Mesenchymal stem cell (in vitro differentiated cells and primary cell): Measurements from ENCODE around the gene ARHGAP18.

ENCODE experiments used
- DNase-seq: peaks from one replicate; pipeline ENCODE4 v3.0.0-alpha.2; 2013
- H2AFZ ChIP-seq: one replicate; pipeline ENCODE4 v1.6.1; 2013; ENCODE audit warnings: low read depth, mild to moderate bottlenecking, control low read depth, inconsistent platforms, low read length, moderate library complexity
- H2AK5ac ChIP-seq: 2 replicates; pipeline ENCODE4 v1.6.1; 2013; ENCODE audit warnings: low read length, moderate library complexity, mild to moderate bottlenecking, inconsistent platforms; ENCODE audit not compliant: severe bottlenecking
- H2BK120ac ChIP-seq: one replicate; pipeline ENCODE4 v1.6.1; 2013; ENCODE audit warnings: low read depth, mild to moderate bottlenecking, inconsistent platforms, low read length, moderate library complexity
- H2BK12ac ChIP-seq, 2 experiments: one replicate each; pipeline ENCODE4 v1.6.1; 2013; ENCODE audit warnings: inconsistent platforms in 2 of 2, low read length in 2 of 2, mild to moderate bottlenecking in 2 of 2, moderate library complexity in 2 of 2, control low read depth in 1 of 2
- H2BK15ac ChIP-seq: one replicate; pipeline ENCODE4 v1.6.1; 2013; ENCODE audit warnings: mild to moderate bottlenecking, low read depth, inconsistent platforms; ENCODE audit not compliant: poor library complexity, severe bottlenecking
- H2BK5ac ChIP-seq: 2 replicates; pipeline ENCODE4 v1.6.1; 2013; ENCODE audit warnings: low read depth, mild to moderate bottlenecking, low read length, control low read depth, inconsistent platforms; ENCODE audit not compliant: poor library complexity, severe bottlenecking
- H3K14ac ChIP-seq, 2 experiments: one replicate each; pipeline ENCODE4 v1.6.1; 2013; ENCODE audit warnings: inconsistent platforms in 2 of 2, low read length in 2 of 2, control low read depth in 1 of 2, mild to moderate bottlenecking in 1 of 2, moderate library complexity in 1 of 2
- H3K18ac ChIP-seq, 2 experiments: one replicate each; pipeline ENCODE4 v1.6.1; 2013; ENCODE audit warnings: inconsistent platforms in 2 of 2, low read length in 2 of 2, control low read depth in 1 of 2, low read depth in 1 of 2, mild to moderate bottlenecking in 1 of 2
- H3K23ac ChIP-seq, 2 experiments: one replicate each; pipeline ENCODE4 v1.6.1; 2013; ENCODE audit warnings: inconsistent platforms in 2 of 2, low read length in 2 of 2, mild to moderate bottlenecking in 2 of 2, moderate library complexity in 2 of 2, control low read depth in 1 of 2
- H3K27ac ChIP-seq: 2 replicates; pipeline ENCODE4 v1.5.1; 2013; ENCODE audit warnings: mild to moderate bottlenecking, moderate library complexity, low read length, control low read depth, inconsistent platforms; ENCODE audit not compliant: poor library complexity, severe bottlenecking
- H3K27me3 ChIP-seq, 2 experiments: 2 replicates each; pipeline versions ENCODE4 v1.6.1 to v1.7.0; 2013; ENCODE audit warnings: low read length in 2 of 2, mild to moderate bottlenecking in 2 of 2, moderate library complexity in 2 of 2, control low read depth in 1 of 2, inconsistent platforms in 1 of 2; ENCODE audit not compliant: control insufficient read depth in 1 of 2, insufficient read depth in 1 of 2
- H3K36me3 ChIP-seq, 2 experiments: 2 replicates each; pipeline versions ENCODE4 v1.6.1 to v1.7.0; 2013; ENCODE audit warnings: low read length in 2 of 2, control low read depth in 1 of 2, inconsistent platforms in 1 of 2, low read depth in 1 of 2, mild to moderate bottlenecking in 1 of 2; ENCODE audit not compliant: insufficient read depth in 2 of 2, control insufficient read depth in 1 of 2
- H3K4ac ChIP-seq, 2 experiments: one replicate each; pipeline ENCODE4 v1.6.1; 2013; ENCODE audit warnings: inconsistent platforms in 2 of 2, low read length in 2 of 2, mild to moderate bottlenecking in 2 of 2, moderate library complexity in 2 of 2, control low read depth in 1 of 2, low read depth in 1 of 2
- H3K4me1 ChIP-seq: 2 replicates; pipeline ENCODE4 v1.6.1; 2013; ENCODE audit warnings: low read depth, low read length, control low read depth; ENCODE audit not compliant: control insufficient read depth, insufficient read depth
- H3K4me2 ChIP-seq: 2 replicates; pipeline ENCODE4 v1.6.1; 2013; ENCODE audit warnings: low read length, mild to moderate bottlenecking, inconsistent platforms; ENCODE audit not compliant: poor library complexity, severe bottlenecking
- H3K4me3 ChIP-seq, 2 experiments: 2 replicates each; pipeline versions ENCODE4 v1.5.1 to v1.7.0; 2013; ENCODE audit warnings: low read length in 2 of 2, mild to moderate bottlenecking in 2 of 2, control low read depth in 1 of 2, low read depth in 1 of 2; ENCODE audit not compliant: insufficient read depth in 1 of 2
- H3K79me1 ChIP-seq: replicated peaks from 2 replicates; pipeline ENCODE4 v1.6.1; 2013; ENCODE audit warnings: mild to moderate bottlenecking, control low read depth, low read length, inconsistent platforms; ENCODE audit not compliant: poor library complexity, severe bottlenecking
- H3K9ac ChIP-seq: 2 replicates; pipeline ENCODE4 v1.7.0; 2013; ENCODE audit warnings: mild to moderate bottlenecking, low read length, moderate library complexity
- H3K9me3 ChIP-seq: 2 replicates; pipeline ENCODE4 v1.7.0; 2013; ENCODE audit warnings: mild to moderate bottlenecking, low read length; ENCODE audit not compliant: control insufficient read depth
- H4K8ac ChIP-seq: one replicate; pipeline ENCODE4 v1.6.1; 2013; ENCODE audit warnings: inconsistent platforms, mild to moderate bottlenecking, low read length, moderate library complexity
- H4K91ac ChIP-seq: one replicate; pipeline ENCODE4 v1.6.1; 2013; ENCODE audit warnings: mild to moderate bottlenecking, low read length, inconsistent platforms
- WGBS: methylation state at CpG from one replicate; pipeline ENCODE4 v1.1.7; 2013; ENCODE audit warnings: mixed read lengths; 5-methylcytosine and 5-hydroxymethylcytosine counted together

ARHGAP18 gene

DNA sequence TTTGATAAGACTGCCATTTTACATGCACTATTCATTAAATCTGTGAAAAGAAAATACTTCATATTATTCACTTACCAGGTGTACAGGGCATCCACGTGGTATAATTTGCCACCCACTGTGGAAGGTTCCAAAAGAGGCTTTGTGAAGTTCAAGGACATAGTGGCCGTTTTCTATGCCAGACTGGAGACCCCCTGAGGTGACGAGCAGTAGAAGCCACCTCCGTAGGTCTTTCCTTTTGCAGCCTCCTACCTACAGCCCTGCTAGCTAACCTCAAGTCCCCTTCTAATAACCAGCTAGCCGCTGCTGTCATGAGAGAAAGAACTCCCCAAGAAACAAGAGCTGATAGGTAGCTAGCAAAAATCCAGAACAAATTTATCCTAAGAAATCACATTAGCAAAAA, 110.5 kb downstream of the ARHGAP18 start:
- Histone ChIP-seq H3K18ac (no peak overlapping the region), H3K4me1 (peaks cover 8% of the 10 kb centered on the region), H3K27me3 (no peaks in the 10 kb centered on the region), H4K8ac (peak overlapping the region; percentile 62), H3K4me2 (no peak overlapping the region), H2BK12ac (no peak overlapping the region), H4K91ac (no peak overlapping the region), H2AFZ (no peak overlapping the region), H3K9ac (no peak overlapping the region), H2BK15ac (no peak overlapping the region), H3K27ac (peak overlapping the region; percentile 23), H3K79me1 (peaks cover 18% of the 10 kb centered on the region), H3K4ac (no peak overlapping the region), H3K23ac (no peak overlapping the region), H2BK120ac (no peak overlapping the region), H2BK5ac (peak overlapping the region; percentile 31), H3K9me3 (no peaks in the 10 kb centered on the region), H2AK5ac (peak overlapping the region; percentile 89), H3K14ac (no peak overlapping the region), H3K4me3 (no peak overlapping the region), H3K36me3 (peaks cover 7 to 42% of the 10 kb centered on the region in 2 experiments)
- 68% methylated on average over 4 of the region's 5 CpGs for WGBS
- no peak for DNase-seq

DNA sequence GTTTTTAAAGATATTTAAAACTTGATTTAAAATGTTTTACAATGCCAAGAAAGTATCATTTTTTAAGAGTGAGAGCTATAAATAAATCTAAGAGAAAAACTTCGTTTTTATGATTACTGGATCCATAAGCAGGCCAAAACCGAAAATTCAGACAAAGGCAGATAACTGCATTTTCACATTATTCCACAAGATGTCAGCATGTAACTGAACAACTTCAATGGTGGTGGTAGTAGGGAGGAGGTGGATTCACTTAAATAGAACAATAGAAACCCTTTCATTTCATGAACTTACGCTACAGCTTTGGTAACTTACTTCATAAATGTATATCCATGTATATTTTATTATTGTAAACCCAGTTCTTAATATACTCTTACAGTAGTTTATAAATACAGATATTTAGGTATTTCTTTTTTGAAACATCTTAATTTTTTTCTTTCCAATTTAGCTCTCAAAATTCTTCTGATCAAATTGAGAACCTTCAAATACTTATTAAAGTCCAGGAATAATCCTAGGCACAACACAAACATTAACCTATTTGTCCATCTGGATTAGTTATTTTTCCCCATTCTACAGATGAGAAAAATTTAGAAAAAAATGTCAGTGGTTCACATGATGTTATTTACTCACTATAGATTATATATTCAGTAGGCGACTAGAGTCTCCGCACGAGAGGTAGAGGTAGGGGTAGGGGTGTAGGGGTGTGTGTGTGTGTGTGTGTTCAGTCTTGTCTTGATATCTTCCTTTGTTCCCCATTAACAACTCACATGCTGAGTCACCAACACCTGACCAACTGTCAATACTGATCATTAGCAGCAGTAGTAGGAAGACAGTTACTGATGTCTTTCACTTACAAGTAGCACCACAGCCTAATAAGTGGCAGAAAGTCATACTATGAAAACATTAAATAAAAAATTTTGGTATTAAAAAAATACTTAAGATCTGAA, 111.5 kb downstream of the ARHGAP18 start:
- H3K27me3 ChIP-seq, result no peaks in the 10 kb centered on the region
- peaks cover 7 to 43% of the 10 kb centered on the region in 2 experiments for H3K36me3 ChIP-seq
- H3K4me3 ChIP-seq, result no peak overlapping the region
- H2BK120ac ChIP-seq, result no peak overlapping the region
- no peak overlapping the region for H2BK15ac ChIP-seq
- H3K18ac ChIP-seq, result no peak overlapping the region
- no peaks in the 10 kb centered on the region for H3K9me3 ChIP-seq
- H2AFZ ChIP-seq, result no peak overlapping the region
- H3K4ac ChIP-seq, result no peak overlapping the region
- no peak overlapping the region for H2BK5ac ChIP-seq
- peak overlapping the region; percentile 16 for H3K27ac ChIP-seq
- no peak overlapping the region for H2BK12ac ChIP-seq
- no peak overlapping the region for H4K8ac ChIP-seq
- no CpG with 5 or more reads among the region's 6 CpGs for WGBS
- no peak overlapping the region for H3K4me2 ChIP-seq
- peaks cover 15% of the 10 kb centered on the region for H3K79me1 ChIP-seq
- H3K9ac ChIP-seq, result peak overlapping the region; percentile 61
- peaks cover 9% of the 10 kb centered on the region for H3K4me1 ChIP-seq
- H4K91ac ChIP-seq, result no peak overlapping the region
- H3K14ac ChIP-seq, result no peak overlapping the region
- no peak overlapping the region for H3K23ac ChIP-seq
- peak; percentile 80 for DNase-seq
- no peak overlapping the region for H2AK5ac ChIP-seq

DNA sequence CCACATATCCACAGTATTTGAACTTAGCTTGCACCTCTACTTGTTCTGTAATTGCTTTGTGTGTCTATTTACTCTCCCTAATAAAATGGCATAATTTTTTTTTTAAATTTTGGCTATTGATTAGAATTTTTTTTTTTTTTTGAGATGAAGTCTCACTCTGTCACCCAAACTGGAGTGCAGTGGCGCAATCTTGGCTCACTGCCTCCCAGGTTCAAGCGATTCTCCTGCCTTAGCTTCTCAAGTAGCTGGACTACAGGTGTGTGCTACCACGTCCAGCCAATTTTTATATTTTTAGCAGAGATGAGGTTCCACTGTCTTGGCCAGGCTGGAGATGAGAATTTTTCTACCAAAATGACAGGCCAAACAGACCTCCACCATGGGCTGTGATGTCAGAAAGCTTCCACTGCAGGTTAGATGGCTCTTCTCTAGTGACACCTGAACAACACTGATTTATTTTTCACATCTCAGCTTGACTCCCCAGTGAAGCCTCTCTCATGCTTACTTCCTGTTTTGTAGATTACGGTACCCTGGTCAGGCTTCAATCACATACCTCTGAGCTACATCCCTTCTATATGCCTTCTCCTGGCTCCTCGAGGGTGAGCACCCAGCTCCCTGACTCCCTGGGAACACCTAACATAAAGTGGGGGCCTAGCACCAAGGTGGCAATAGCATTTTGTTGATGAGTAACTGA, 112.8 kb downstream of the ARHGAP18 start:
- peaks cover 12% of the 10 kb centered on the region for H3K4me1 ChIP-seq
- H2BK5ac ChIP-seq, result no peak overlapping the region

DNA sequence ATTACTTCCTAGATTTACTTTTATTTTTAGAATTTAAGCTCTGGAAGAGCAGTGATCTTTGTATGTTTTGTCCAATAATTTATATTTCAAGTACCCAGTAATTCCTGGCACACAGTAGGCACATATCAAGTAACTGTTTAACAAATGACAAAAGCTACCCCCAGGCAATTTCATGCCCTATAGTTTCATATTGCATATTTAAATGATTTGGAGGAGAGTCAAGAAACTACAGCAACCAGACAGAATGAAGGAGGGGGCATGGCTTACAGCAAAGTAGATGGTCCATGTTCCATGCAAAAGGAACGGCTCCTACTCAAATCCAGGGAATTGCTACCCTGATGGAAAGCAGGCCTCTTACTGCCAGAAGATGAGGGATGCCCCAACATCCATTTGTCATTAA, 113.5 kb downstream of the ARHGAP18 start:
- H2BK5ac ChIP-seq, result no peak overlapping the region
- no peak overlapping the region for H3K4ac ChIP-seq
- no peak overlapping the region for H3K4me2 ChIP-seq
- H3K23ac ChIP-seq, result no peak overlapping the region
- no peak overlapping the region for H2BK15ac ChIP-seq
- H2AFZ ChIP-seq, result no peak overlapping the region
- H3K36me3 ChIP-seq, result peaks cover 10 to 52% of the 10 kb centered on the region in 2 experiments
- peaks cover 12% of the 10 kb centered on the region for H3K4me1 ChIP-seq
- no peak overlapping the region for H4K8ac ChIP-seq
- H2BK12ac ChIP-seq, result no peak overlapping the region
- DNase-seq, result no peak
- no peak overlapping the region for H3K27ac ChIP-seq
- H2BK120ac ChIP-seq, result no peak overlapping the region
- H3K79me1 ChIP-seq, result peaks cover 14% of the 10 kb centered on the region
- H3K27me3 ChIP-seq, result no peaks in the 10 kb centered on the region
- peak overlapping the region; percentile 18 for H3K9ac ChIP-seq
- H2AK5ac ChIP-seq, result no peak overlapping the region
- H3K4me3 ChIP-seq, result no peak overlapping the region
- no peak overlapping the region for H4K91ac ChIP-seq
- no peak overlapping the region for H3K14ac ChIP-seq
- 91% methylated on average over 1 of the region's 1 CpG for WGBS
- no peak overlapping the region for H3K18ac ChIP-seq
- no peaks in the 10 kb centered on the region for H3K9me3 ChIP-seq

More for the DNA sequence above, 112.8 kb downstream of the ARHGAP18 start:
- H4K8ac ChIP-seq, result no peak overlapping the region
- peaks cover 12 to 47% of the 10 kb centered on the region in 2 experiments for H3K36me3 ChIP-seq
- H3K27me3 ChIP-seq, result no peaks in the 10 kb centered on the region
- H3K14ac ChIP-seq, result no peak overlapping the region
- H4K91ac ChIP-seq, result peak overlapping the region; percentile 39
- no peak for DNase-seq
- H3K4me2 ChIP-seq, result no peak overlapping the region
- H3K23ac ChIP-seq, result no peak overlapping the region
- H3K79me1 ChIP-seq, result peaks cover 16% of the 10 kb centered on the region
- WGBS, result 92% methylated on average over 5 of the region's 5 CpGs
- H3K4me3 ChIP-seq, result no peak overlapping the region
- no peak overlapping the region for H2BK15ac ChIP-seq
- no peak overlapping the region for H3K18ac ChIP-seq
- H3K9me3 ChIP-seq, result no peaks in the 10 kb centered on the region
- H3K9ac ChIP-seq, result peak overlapping the region; percentile 34
- no peak overlapping the region for H2AFZ ChIP-seq
- peak overlapping the region; percentile 3 for H3K27ac ChIP-seq
- no peak overlapping the region for H2BK12ac ChIP-seq
- no peak overlapping the region for H2BK120ac ChIP-seq
- H2AK5ac ChIP-seq, result peak overlapping the region; percentile 98
- H3K4ac ChIP-seq, result no peak overlapping the region
